HG02970 (cell line): Measurements from ENCODE around the gene PHACTR3.

Experiments
- ATAC-seq: cut with Tn5 transposase; IDR thresholded peaks from one replicate; pipeline ENCODE4 v1.9.1; 2021; ENCODE audit warnings: mild to moderate bottlenecking, moderate library complexity, moderate number of reproducible peaks; ENCODE audit not compliant: unreplicated experiment, low FRiP score

Gene PHACTR3

GRCh38 chr20:59587570-59587969 is 16.8 kb upstream of the PHACTR3 start:
- no peak for ATAC-seq

GRCh38 chr20:59588236-59588855 is 16.0 kb upstream of the PHACTR3 start:
- ATAC-seq: no peak

- ATAC-seq: no peak
Observed at GRCh38 chr20:59589086-59589684, 15.2 kb upstream of the PHACTR3 start.

- no peak for ATAC-seq
Observed at GRCh38 chr20:59591061-59591460, 13.3 kb upstream of the PHACTR3 start.

- no peak for ATAC-seq
Observed at GRCh38 chr20:59596690-59597089, 7.7 kb upstream of the PHACTR3 start.

- no peak for ATAC-seq
Observed at GRCh38 chr20:59597240-59597639, 7.1 kb upstream of the PHACTR3 start.

- no peak for ATAC-seq
Observed at GRCh38 chr20:59598625-59599310, 5.6 kb upstream of the PHACTR3 start.

GRCh38 chr20:59599941-59600340 is 4.4 kb upstream of the PHACTR3 start:
- ATAC-seq: no peak

GRCh38 chr20:59600472-59600871 is 3.9 kb upstream of the PHACTR3 start:
- ATAC-seq: no peak

GRCh38 chr20:59602546-59603080 is 1.7 kb upstream of the PHACTR3 start:
- ATAC-seq: no peak

- no peak for ATAC-seq
Observed at GRCh38 chr20:59603176-59603575, 1.2 kb upstream of the PHACTR3 start.

GRCh38 chr20:59604741-59605600 is 631 bp downstream of the PHACTR3 start:
- no peak for ATAC-seq

GRCh38 chr20:59605601-59606364 is 1.4 kb downstream of the PHACTR3 start:
- no peak for ATAC-seq

GRCh38 chr20:59606566-59606965 is 2.2 kb downstream of the PHACTR3 start:
- no peak for ATAC-seq

- ATAC-seq: no peak
Observed at GRCh38 chr20:59608396-59608795, 4.1 kb downstream of the PHACTR3 start.

- ATAC-seq: no peak
Observed at GRCh38 chr20:59608871-59609270, 4.5 kb downstream of the PHACTR3 start.

- ATAC-seq: no peak
Observed at GRCh38 chr20:59611286-59611685, 6.9 kb downstream of the PHACTR3 start.

GRCh38 chr20:59613861-59614260 is 9.5 kb downstream of the PHACTR3 start:
- no peak for ATAC-seq

GRCh38 chr20:59614714-59615113 is 10.4 kb downstream of the PHACTR3 start:
- ATAC-seq: no peak

- no peak for ATAC-seq
Observed at GRCh38 chr20:59616306-59616705, 12.0 kb downstream of the PHACTR3 start.
